A549 treated with AZD9567 at 1 μM for 4 hours (cell line): ENCODE data around the gene ALKBH4. TPM values are rescaled to one million over a fixed set of nuclear protein-coding genes. Genes with fewer than 3 reads are reported as not detected.

Source experiments
- total RNA-seq: library from RNA; stranded (reverse); fragments of 200-300 nt; extraction: Qiagen RNA extraction; gene quantifications from 5 replicates; pipeline ENCODE4 v1.2.3, GENCODE V29; 2022; ENCODE audit not compliant: insufficient read depth

ALKBH4 gene
- total RNA-seq = 8.6 to 10.7 TPM (median 8.8 TPM) in 5 replicates

DNA sequence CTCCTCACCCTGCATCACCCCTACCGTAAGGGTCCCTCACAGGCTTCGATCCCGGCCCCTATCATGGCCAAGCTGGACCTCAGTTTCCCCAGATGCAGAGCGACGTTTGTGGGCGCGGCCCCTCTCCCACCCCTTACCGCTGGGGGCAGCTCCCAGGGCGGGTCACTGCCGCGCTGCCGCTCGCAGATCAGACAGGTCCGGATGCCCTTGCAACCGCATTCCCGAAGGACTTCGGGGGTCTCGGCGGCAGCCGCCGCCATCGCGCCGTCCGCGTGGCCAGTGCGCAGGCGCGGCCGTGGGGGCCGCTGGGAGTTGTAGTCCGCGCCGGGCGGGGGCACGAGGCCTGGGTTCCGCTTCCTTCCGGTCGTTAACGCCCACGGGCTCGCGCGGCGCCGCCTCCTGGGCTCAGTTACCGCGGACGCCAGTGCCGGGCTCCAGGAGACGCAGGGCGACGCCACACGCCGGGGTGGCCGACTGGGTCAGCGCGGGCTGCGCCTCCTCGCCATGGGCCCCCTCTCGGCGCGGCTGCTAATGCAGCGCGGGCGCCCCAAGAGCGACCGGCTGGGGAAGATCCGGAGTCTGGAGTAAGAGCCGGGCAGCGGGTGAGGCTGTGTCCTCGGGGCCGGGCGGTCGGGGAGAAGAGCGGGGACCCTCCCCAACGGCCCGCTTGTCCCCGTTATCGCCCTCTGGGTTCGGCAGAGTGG lies at the start of gene ALKBH4, which contains the start of gene LRWD1:
Gene ALKBH4 (minus strand): TSS at position 287 of the 704 bp plus-strand sequence. CDS start 27 bp downstream, at position 260.
Gene LRWD1 (plus strand): TSS at position 408 of the 704 bp plus-strand sequence. CDS start 97 bp downstream, at position 505.

DNA sequence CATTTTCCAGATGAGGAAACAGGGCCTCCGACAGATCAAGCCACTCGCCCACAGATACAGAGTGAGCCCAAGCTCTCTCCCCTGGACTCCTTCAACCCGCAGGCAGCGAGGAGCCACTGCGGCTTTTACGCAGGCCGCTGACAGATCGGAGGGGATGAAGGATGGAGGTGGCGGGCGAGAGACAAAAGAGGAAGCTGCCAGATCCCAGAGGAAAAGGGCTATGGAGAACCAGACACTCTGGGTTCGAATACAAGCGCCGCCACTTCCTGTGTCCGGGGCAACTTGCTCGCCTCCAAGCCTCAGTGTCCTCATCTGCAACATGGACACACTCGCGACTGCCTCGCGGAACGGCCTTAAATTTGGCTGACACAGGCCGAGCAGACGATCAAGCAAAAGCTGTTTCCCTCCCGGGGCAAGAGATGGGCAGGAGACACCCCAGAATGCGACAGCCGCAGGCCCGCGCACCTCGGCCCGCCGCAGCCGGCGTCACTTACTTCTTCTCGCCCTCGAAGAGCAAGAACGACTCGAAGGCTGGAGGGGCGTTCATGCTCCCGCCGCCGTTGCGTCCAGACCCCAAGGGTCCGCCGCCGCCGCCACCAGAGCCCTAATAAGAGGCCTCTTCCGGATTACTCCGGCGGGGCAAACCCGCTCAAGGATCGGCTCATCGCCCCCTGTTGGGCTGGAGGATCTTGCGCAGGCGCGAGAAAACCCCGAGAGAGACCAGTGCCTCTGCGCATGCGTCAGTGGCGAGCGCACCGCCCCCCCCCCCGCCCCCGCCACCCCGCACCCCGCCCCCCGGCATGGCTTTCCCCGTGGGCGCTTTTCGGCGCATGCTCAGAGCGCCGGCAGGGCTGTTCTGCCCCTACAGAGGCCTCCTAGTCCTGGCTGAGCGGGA lies 13.9 kb upstream of the ALKBH4 start, which contains the start of gene POLR2J:
Gene POLR2J (minus strand): TSS at position 609 of the 895 bp plus-strand sequence. CDS start 62 bp downstream, at position 547.

GRCh38 chr7:102433219-102434038 lies 31.2 kb downstream of the ALKBH4 start, which contains the start of gene ORAI2:
TSS of gene ORAI2 (plus strand) at chr7:102433575. CDS start at chr7:102438957, 5,382 bp downstream.

Other genes with a start within 250 kb of the ALKBH4 start
- 2.7 to 3.8 TPM (median 3.6 TPM) in 4 of 5 replicates, not detected in the other for gene SH2B2, start 178.0 kb downstream of the ALKBH4 start, total RNA-seq
- not detected in 5 replicates for gene SPDYE6, start 108.4 kb downstream of the ALKBH4 start, total RNA-seq
- 19.5 to 24.7 TPM (median 23.6 TPM) in 5 replicates for gene PRKRIP1, start 68.5 kb downstream of the ALKBH4 start, total RNA-seq
- 22.2 to 34.0 TPM (median 33.6 TPM) in 5 replicates for gene ORAI2, start 31.3 kb downstream of the ALKBH4 start, total RNA-seq
- gene LRWD1, start 121 bp upstream of the ALKBH4 start, total RNA-seq = 27.4 to 36.9 TPM (median 34.1 TPM) in 5 replicates
- 93.0 to 111 TPM (median 107 TPM) in 5 replicates for gene POLR2J, start 14.1 kb upstream of the ALKBH4 start, total RNA-seq
- gene RASA4B, start 52.9 kb upstream of the ALKBH4 start, total RNA-seq = 1.5 to 2.2 TPM (median 1.8 TPM) in 5 replicates
- 2.4 to 3.8 TPM (median 2.8 TPM) in 4 of 5 replicates, not detected in the other for gene UPK3BL2, start 78.8 kb upstream of the ALKBH4 start, total RNA-seq
- 0.07 TPM in 1 of 5 replicates, not detected in the others for gene SPDYE2, start 86.4 kb upstream of the ALKBH4 start, total RNA-seq
- gene POLR2J3, start 107.7 kb upstream of the ALKBH4 start, total RNA-seq = 14.1 to 45.7 TPM (median 36.2 TPM) in 5 replicates
- 2.0 to 3.1 TPM (median 2.4 TPM) in 4 of 5 replicates, not detected in the other for gene RASA4, start 151.9 kb upstream of the ALKBH4 start, total RNA-seq
- 13.9 to 18.5 TPM (median 16.2 TPM) in 5 replicates for gene UPK3BL1, start 177.9 kb upstream of the ALKBH4 start, total RNA-seq
- not detected in 5 replicates for gene SPDYE2B, start 185.5 kb upstream of the ALKBH4 start, total RNA-seq
- 0.33 to 0.69 TPM (median 0.59 TPM) in 4 of 5 replicates, not detected in the other for gene POLR2J2, start 206.8 kb upstream of the ALKBH4 start, total RNA-seq